ENCODE measurements around the gene PES1.

GRCh38 chr22:30637701-30638114, 46.0 kb upstream of the PES1 start:
- TF ChIP-seq CTCF (IDR thresholded peaks at IDR 0.05): no peak
- TF ChIP-seq EP300 (IDR thresholded peaks at IDR 0.05): no peak
- TF ChIP-seq POLR2AphosphoS5 (IDR thresholded peaks at IDR 0.05): no peak
